Progenitor cell of endocrine pancreas (in vitro differentiated cells): Measurements from ENCODE around the gene DLGAP1. TPM values are rescaled to one million over a fixed set of nuclear protein-coding genes. Genes with fewer than 3 reads are reported as not detected.

Experiments
- DNase-seq: peaks from one replicate; pipeline ENCODE4 v3.0.0; 2021; ENCODE audit warnings: low spot score; ENCODE audit not compliant: unreplicated experiment
- H3K27ac Mint-ChIP-seq: 2 replicates; pipeline ENCODE4 v1.8.0; 2021; ENCODE audit warnings: mild to moderate bottlenecking, moderate library complexity, mixed read lengths
- H3K27me3 Mint-ChIP-seq: 2 replicates; pipeline ENCODE4 v1.8.0; 2021; ENCODE audit warnings: mixed read lengths
- H3K36me3 Mint-ChIP-seq: 2 replicates; pipeline ENCODE4 v1.8.0; 2022; ENCODE audit warnings: mixed read lengths; ENCODE audit not compliant: insufficient read depth
- H3K4me1 Mint-ChIP-seq: 2 replicates; pipeline ENCODE4 v1.8.0; 2021; ENCODE audit warnings: low read depth, mixed read lengths
- H3K4me3 Mint-ChIP-seq: 2 replicates; pipeline ENCODE4 v1.8.0; 2021; ENCODE audit warnings: low read depth, mild to moderate bottlenecking, moderate library complexity, mixed read lengths
- H3K9me3 Mint-ChIP-seq: 2 replicates; pipeline ENCODE4 v1.8.0; 2021; ENCODE audit warnings: low read depth, mixed read lengths
- CTCF ChIP-seq: fragments of 200-600 bp; sonication (generic); IDR thresholded peaks from one replicate; pipeline ENCODE4 v1.5.0; 2021; ENCODE audit warnings: antibody characterized with exemption, mild to moderate bottlenecking; ENCODE audit not compliant: unreplicated experiment
- total RNA-seq: library from RNA; stranded (reverse); gene quantifications from 2 replicates; pipeline ENCODE4 v1.2.1, GENCODE V29; 2021

Gene DLGAP1
- total RNA-seq, 1 donor from 2014 or later = 16.7 TPM

- TF ChIP-seq CTCF = no peak
- H3K9me3 Mint-ChIP-seq = peaks cover 4% of the 10 kb centered on the region
- no peak for DNase-seq
- H3K27ac Mint-ChIP-seq = no peak overlapping the region
- H3K4me3 Mint-ChIP-seq = no peak overlapping the region
- H3K36me3 Mint-ChIP-seq = peaks cover 1% of the 10 kb centered on the region
- no peaks in the 10 kb centered on the region for H3K27me3 Mint-ChIP-seq
- H3K4me1 Mint-ChIP-seq = no peaks in the 10 kb centered on the region
Observed at GRCh38 chr18:4412286-4412685, 42.8 kb downstream of the DLGAP1 start.

- no peak overlapping the region for H3K4me3 Mint-ChIP-seq
- no peaks in the 10 kb centered on the region for H3K27me3 Mint-ChIP-seq
- H3K9me3 Mint-ChIP-seq = peaks cover 4% of the 10 kb centered on the region
- DNase-seq = no peak
- H3K27ac Mint-ChIP-seq = no peak overlapping the region
- no peaks in the 10 kb centered on the region for H3K4me1 Mint-ChIP-seq
- TF ChIP-seq CTCF = no peak
- H3K36me3 Mint-ChIP-seq = peaks cover 1% of the 10 kb centered on the region
Observed at GRCh38 chr18:4406856-4407255, 48.3 kb downstream of the DLGAP1 start.

GRCh38 chr18:4405965-4406364, 49.1 kb downstream of the DLGAP1 start:
- H3K9me3 Mint-ChIP-seq = peaks cover 4% of the 10 kb centered on the region

GRCh38 chr18:4403836-4404235, 51.3 kb downstream of the DLGAP1 start:
- Mint-ChIP-seq H3K36me3 (peaks cover 1% of the 10 kb centered on the region), H3K27me3 (no peaks in the 10 kb centered on the region), H3K27ac (peak overlapping the region; percentile 53), H3K4me1 (peaks cover 3% of the 10 kb centered on the region), H3K9me3 (no peaks in the 10 kb centered on the region), H3K4me3 (no peak overlapping the region)
- DNase-seq = no peak
- TF ChIP-seq CTCF = no peak

More at GRCh38 chr18:4405965-4406364, 49.1 kb downstream of the DLGAP1 start:
- H3K27me3 Mint-ChIP-seq = no peaks in the 10 kb centered on the region
- H3K36me3 Mint-ChIP-seq = peaks cover 1% of the 10 kb centered on the region
- no peak overlapping the region for H3K27ac Mint-ChIP-seq
- no peak for TF ChIP-seq CTCF
- no peak for DNase-seq
- H3K4me1 Mint-ChIP-seq = no peaks in the 10 kb centered on the region
- no peak overlapping the region for H3K4me3 Mint-ChIP-seq

GRCh38 chr18:4400911-4401310, 54.2 kb downstream of the DLGAP1 start:
- Mint-ChIP-seq H3K4me3 (no peak overlapping the region), H3K27ac (no peak overlapping the region), H3K4me1 (peaks cover 12% of the 10 kb centered on the region), H3K9me3 (no peaks in the 10 kb centered on the region), H3K36me3 (no peaks in the 10 kb centered on the region), H3K27me3 (no peaks in the 10 kb centered on the region)
- DNase-seq = no peak
- TF ChIP-seq CTCF = no peak
